HG03045 (cell line): Measurements from ENCODE around the gene ZNF683.
"Not testable (repeated sequence)": the region's sequence is repeated elsewhere in the genome, so short reads cannot be mapped to it uniquely, and the experiment has no call there.

Experiments used
- ATAC-seq: cut with Tn5 transposase; IDR thresholded peaks from one replicate; pipeline ENCODE4 v1.9.1; 2021; ENCODE audit warnings: mild to moderate bottlenecking, moderate library complexity; ENCODE audit not compliant: unreplicated experiment

Gene ZNF683

DNA sequence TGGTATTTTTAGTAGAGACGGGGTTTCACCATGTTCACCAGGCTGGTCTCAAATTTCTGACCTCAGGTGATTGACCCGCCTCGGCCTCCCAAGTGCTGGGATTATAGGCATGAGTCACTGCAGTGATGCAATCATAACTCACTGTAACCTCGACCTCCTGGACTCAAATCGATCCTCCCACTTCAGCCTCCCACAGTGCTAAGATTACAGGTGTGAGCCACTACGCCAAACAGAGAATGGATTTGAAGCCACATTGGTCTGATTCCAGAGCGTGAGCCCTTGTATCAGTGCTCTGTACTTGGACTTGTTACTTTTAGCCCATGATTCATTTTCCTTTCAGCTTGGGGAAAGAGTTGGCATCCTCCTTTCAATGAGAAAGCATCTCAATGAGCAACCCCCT is 14.9 kb upstream of the ZNF683 start:
- no peak for ATAC-seq

DNA sequence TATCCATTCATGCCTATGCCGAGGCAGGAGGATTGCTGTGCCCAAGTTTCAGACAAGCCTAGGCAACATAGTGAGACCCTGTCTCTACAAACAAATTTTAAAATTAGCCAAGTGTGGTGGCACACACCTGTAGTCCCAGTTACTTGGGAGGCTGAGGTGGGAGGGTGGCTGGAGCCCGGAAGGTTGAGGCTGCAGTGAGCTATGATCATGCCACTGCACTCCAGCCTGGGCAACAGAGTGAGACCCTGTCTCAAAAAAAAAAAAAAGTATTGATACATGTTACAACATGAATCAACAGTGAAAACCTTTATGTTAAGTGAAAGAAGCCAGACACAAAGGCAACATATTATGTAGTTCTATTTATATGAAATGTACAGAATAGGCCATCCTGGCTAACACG is 12.5 kb upstream of the ZNF683 start:
- not testable (repeated sequence) for ATAC-seq

DNA sequence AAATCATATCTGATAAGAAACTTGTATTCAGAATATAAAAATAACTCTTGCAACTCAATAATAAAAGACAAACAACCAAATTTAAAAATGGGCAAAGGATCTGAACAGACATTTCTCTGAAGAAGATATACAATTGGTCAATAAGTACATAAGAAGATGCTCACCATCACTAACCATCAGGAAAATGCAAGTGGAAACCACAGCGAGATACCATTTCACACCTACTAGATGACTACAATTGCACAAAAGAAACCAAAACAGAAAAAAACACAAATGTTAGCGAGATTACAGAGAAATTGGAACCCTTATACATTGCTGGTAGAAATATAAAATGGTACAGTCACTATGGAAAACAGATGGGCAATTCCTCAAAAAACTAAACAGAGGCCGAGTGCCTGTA is 11.5 kb upstream of the ZNF683 start:
- no peak for ATAC-seq

DNA sequence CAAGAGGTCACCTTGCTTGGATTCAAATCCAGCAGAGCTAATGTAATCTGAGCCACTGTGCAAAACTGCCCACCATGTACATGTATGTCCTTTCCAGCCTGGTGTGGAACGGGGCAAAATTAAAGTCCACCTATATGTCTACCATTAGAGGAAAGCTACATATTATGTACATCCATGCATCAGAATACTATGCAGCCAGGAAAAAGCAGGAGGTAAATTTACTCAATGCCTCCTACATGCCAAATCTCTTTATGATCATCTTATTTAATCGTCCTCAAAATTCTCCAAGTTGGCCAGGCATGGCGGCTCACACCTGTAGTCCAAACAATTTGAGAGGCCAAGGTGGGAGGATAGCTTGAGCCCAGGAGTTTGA is 6.3 kb upstream of the ZNF683 start:
- no peak for ATAC-seq

DNA sequence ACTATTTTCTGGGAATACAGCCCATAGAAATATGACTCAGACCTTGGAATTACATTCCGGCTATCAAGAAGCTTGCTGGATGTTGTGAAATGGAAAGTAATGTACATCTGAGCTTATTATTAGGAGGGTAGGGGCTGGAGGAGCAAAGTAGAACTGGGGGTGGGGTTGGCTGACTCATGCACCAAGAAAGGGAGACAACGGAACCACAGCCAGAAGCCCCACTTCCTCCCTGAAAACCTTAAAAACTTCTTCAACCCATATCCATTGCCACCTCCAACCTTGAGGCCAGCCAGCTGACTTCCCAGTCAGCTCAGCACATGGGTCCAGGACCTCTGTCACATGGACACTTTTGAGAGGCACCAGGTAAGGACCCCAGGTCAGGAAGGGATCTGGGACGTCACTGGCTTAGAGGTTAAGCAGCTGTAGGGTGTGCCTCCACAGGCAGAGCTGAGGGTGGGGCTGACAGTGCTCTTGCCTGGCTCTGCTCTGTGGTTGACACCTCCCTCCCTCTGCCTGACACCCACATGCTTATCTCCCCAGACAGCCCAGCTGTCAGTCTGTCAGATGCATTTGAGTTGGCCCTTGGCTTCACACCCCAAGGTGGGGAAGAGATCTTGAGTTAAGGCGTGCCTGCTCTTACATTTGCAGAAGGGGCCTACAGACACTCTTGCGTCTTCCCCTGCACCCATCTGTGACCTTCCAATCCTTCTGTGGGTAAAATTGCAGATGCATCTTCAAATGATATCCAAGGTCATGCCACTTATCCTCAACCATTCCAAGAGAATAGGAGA is 5.7 kb upstream of the ZNF683 start:
- peak; percentile 66 for ATAC-seq

GRCh38 chr1:26376050-26376449 is 3.5 kb upstream of the ZNF683 start:
- no peak for ATAC-seq

GRCh38 chr1:26375081-26375480 is 2.5 kb upstream of the ZNF683 start:
- ATAC-seq = no peak

DNA sequence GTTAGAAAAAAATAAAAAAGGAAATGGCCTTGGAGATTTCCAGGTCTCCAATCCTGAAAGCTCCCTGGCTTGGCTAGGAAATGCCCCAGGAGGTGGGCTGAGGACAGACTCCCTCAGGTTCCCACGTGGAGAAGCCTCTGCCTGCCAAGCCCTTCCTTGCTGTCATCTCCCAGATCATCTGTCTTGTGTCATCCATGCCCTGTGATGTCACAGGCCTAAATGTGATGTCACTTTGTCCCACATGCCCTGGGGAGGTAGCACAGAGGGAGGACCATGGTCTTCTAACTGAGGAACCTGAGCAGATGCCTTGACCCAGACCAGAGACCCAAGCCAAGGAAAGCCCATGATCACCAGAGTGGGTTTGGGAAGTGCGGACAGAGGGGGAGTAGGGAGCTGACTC is 1.8 kb upstream of the ZNF683 start:
- not testable (repeated sequence) for ATAC-seq

DNA sequence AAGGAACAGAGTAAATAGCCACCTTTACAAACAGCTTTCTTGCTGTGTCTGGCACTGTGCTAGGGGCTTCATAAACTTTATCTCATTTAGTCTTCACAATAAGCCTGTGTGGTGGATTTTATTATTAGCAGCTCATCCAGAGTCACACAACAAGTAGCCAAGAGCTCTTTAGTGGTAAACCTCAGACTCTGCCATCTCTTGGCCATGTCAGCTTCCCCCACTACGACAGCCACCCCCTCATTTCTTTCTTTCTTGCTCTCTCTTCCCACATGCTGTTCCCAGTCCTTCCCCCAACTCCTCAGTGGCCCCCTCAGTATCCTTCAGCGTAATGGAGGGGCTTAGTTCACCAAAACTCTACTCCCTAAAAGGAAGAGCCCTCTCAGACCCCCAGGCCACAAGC is 1.2 kb upstream of the ZNF683 start:
- ATAC-seq = no peak

DNA sequence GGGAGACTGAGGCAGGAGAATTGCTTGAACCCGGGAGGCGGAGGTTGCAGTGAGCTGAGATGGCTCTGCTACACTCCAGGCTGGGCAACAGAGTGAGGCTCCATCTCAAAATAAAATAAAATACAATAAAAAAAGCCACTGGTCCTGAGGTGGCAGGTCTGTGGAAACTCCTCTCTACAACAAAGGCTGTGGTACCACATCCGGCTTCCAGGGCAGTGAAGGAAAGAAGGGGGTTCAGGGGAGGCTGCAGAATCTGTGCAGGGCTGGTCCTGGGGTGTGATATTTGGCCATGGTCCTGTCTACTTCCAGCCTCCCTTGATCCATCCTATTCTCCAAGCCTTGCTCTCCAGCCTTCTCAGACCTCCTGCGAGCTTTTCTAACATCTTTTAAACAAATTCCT is 731 bp upstream of the ZNF683 start:
- ATAC-seq = no peak

DNA sequence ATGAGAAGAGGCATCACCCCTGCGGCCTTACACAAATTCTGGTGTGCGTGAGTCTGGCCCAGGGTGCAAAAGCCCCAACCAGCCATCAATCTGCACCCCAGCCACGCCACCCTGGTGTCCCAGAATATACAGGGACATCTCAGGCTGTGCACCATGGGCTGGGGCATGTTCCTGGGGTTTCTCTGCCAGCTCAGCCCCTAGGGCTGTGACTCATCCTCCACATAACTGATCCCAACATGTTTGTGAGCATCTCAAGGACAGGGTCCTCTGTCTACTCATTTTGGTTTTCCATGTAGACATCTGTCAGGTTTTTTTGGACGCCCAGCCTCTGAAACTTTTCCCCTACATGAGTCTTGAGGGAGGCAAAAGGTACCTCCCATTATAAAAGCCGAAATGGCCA is 511 bp downstream of the ZNF683 start:
- no peak for ATAC-seq

DNA sequence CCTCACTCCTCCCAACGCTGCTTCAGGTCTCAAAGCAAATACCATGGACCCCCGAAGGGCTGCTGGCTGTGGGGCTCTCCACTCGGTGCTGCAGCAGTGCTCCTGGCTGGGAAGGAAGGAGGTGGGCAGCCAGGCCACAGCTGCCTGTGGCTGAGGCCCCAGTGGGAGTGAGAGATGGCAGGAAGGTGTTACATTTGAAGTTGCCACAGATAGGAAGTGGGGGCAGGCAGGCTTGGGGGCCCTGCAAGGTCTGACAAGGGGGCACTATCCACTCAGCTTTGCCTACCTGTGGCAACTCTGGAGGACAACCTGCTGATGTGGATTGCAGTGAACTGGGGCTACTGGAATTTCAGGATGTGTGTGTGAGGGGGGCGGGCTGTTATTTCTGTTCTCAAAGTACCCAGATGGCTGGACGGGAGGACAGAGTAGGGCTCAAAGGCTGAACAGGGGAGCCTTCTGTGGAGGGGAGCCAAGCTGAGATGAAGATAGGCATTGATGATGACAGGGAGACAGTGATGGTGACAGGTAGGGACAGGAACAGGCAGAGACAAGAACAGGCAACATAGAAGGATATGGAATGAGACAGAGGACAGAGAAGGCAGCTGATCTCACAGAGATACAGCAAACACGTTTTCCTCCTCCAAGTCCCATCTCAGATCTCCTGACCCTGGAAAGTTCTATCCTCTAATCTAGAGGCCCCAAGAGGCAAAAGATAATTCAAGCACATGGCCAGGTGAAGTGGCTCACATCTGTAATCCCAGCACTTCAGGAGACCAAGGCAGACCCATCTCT is 1.8 kb downstream of the ZNF683 start:
- ATAC-seq = no peak

DNA sequence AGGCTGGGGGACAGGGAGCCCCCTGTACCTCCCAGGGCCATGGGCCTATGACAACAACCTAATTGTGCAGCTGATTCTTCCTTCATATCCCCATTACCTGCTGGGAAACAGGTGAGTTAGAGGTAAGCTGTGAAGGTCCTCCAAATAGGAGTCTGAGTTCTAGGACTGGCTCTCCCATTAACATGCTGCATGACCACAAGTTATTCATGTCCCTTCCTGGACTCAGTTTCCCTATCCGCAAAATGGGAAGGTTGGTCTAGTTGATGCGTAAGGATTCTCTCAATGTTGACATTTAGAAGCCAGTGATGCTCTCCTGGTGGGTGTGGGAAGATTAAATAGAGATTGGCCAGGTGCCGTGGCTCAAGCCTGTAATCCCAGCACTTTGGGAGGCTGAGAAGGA is 4.1 kb downstream of the ZNF683 start:
- ATAC-seq = no peak

- ATAC-seq = no peak
Measured at GRCh38 chr1:26368006-26368405, 4.5 kb downstream of the ZNF683 start.

- no peak for ATAC-seq
Measured at GRCh38 chr1:26367441-26367840, 5.1 kb downstream of the ZNF683 start.

GRCh38 chr1:26364956-26365355 is 7.6 kb downstream of the ZNF683 start:
- no peak for ATAC-seq

DNA sequence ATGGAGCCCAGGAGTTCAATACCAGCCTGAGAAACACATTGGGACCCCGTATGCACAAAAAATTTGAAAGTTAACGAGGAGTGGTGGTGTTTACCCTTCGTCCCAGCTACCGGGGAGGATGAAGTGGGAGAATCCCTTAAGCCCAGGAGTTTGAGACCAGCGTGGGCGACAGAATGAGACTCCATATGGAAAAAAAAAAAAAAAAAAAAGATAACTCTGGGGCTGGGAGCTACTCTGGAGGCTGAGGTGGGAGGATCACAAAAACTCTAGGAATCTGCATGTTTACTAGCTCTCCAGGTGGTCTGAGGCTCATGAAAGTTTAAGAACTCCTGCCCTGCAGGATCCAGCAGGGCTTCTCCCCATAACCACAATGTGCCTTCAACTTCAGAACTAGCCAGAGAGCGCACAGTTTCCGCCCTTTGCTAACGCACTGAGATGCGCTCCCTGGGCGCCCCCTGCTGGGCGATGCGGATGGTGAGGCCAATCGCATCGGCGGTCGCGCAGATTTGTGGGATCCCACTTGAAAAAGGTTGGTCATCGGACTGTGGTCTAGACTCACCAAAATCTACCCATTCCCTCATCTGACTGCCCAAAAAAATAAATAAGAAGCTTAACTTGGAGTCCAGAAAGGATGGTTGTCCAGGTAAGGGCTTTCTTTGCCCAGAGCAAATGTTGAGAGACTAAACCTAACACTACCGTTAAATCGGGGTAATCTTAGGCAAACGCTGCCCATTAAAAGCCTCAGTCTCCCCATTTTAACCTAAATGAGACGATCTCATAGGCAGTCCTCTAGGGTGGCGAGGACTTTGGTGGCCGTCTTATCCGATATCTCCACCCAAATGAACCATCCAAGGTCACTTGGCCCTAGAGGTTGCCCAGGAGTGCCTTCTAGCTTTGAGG is 8.8 kb downstream of the ZNF683 start:
- ATAC-seq = no peak

- ATAC-seq = no peak
Measured at GRCh38 chr1:26362331-26362730, 10.2 kb downstream of the ZNF683 start.

- no peak for ATAC-seq
Measured at GRCh38 chr1:26361605-26362122, 10.9 kb downstream of the ZNF683 start.

- ATAC-seq = no peak
Measured at GRCh38 chr1:26360807-26361604, 11.5 kb downstream of the ZNF683 start.
